ENCODE results near the gene CD99L2.

GRCh38 chrX:150889131-150889530, 9.3 kb downstream of the CD99L2 start:
- TF ChIP-seq CTCF (IDR thresholded peaks at IDR 0.05) (no peak), POLR2A (IDR thresholded peaks at IDR 0.05) (no peak)
